ENCODE data around the gene MED9.

DNA sequence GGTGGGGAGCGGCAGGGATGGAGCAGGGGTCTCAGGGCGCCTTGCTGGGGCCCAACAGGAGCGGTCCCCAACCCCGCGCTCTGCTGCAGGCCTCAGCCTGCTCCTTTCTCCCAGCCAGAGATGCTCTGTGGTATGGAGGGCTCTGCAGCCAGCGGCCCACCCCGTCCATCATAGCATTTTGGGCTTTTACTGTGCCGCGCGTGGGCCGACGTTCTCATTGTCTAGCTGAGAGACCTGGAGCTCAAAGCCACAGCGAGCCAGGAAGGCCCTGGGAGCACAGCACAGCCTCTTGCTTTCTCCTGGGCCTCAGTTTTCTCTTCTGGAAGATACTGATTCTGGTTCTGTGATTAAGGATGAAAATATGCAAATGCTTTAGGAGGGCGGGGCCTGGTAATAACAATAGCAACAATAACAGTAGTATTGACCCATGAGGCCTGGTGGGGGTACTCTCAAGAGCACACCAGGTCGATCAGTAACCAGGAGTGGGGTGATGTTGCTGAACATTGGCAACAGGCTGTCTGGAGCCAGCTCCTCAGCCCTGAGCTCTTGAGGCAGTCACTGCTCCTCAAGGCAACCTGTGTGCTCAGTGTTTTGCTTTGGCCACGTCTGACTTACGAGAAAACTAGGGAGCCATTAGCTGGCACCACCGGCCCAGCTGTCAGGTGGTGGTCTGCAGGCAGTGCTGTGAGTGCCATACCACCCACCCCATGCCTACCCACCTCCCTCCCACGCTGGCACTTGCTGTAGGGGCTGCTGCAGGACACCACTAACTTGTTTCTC is 20.5 kb downstream of the MED9 start:
- TF ChIP-seq POLR2A (IDR thresholded peaks at IDR 0.05) (no peak), EP300 (IDR thresholded peaks at IDR 0.05) (no peak), CTCF (IDR thresholded peaks at IDR 0.05) (no peak)

All from suprapubic skin (tissue), 3 donors.